WI38 (cell line): ENCODE results near the gene ZNF816.
"Not testable (repeated sequence)": the region's sequence is repeated elsewhere in the genome, so short reads cannot be mapped to it uniquely, and the experiment has no call there.

ENCODE experiments used
- H3K4me3 ChIP-seq: 2 replicates; pipeline ENCODE4 v1.5.1; 2011; ENCODE audit warnings: low read depth, mild to moderate bottlenecking, control low read depth, low read length
- TF ChIP-seq, protein P1 (sequence below): IDR thresholded peaks from 2 replicates; pipeline ENCODE4 v1.5.1; 2012; ENCODE audit warnings: low read depth, mild to moderate bottlenecking, control low read depth, low read length

The ZNF816 gene

DNA sequence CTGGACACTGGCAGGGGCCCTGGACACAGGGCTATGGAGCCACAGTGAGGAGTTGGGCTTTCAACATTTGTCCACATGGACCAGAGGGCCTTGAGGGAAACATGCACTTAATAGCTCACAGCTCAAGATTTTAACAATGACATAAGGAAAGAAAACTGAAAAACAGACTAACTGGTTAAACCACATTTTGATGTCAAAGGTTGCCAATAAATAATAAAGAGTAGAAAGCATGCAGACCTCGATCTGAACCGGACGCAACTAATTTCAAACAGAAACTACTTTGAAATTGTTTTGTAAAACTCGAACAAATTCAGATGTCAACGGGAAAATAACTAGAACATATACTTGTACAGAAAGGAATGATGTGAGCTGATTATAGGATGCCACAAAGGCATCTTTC lies 23.9 kb downstream of the ZNF816 start:
- no peak overlapping the region for H3K4me3 ChIP-seq
- TF ChIP-seq, protein P1, sequence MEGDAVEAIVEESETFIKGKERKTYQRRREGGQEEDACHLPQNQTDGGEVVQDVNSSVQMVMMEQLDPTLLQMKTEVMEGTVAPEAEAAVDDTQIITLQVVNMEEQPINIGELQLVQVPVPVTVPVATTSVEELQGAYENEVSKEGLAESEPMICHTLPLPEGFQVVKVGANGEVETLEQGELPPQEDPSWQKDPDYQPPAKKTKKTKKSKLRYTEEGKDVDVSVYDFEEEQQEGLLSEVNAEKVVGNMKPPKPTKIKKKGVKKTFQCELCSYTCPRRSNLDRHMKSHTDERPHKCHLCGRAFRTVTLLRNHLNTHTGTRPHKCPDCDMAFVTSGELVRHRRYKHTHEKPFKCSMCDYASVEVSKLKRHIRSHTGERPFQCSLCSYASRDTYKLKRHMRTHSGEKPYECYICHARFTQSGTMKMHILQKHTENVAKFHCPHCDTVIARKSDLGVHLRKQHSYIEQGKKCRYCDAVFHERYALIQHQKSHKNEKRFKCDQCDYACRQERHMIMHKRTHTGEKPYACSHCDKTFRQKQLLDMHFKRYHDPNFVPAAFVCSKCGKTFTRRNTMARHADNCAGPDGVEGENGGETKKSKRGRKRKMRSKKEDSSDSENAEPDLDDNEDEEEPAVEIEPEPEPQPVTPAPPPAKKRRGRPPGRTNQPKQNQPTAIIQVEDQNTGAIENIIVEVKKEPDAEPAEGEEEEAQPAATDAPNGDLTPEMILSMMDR, result no peak

DNA sequence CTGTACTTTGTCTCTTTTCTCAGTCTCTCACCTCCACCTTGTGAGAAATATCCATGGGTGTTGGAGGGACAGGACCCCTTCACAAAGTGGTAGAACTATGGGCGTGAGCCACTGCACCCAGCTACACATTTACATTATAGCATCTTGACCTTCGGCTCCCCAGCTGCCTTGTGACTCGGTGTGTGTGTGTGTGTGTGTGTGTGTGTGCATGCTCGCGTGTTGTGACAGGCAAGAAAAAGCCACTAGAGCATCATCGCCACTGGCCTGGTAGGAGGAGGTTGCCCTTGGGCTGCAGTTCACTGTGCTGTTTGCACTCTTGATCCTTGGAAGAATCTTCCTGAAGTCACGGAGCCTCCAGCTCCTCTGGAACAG lies 25.7 kb downstream of the ZNF816 start:
- no peak overlapping the region for H3K4me3 ChIP-seq
- TF ChIP-seq, protein P1, result no peak

DNA sequence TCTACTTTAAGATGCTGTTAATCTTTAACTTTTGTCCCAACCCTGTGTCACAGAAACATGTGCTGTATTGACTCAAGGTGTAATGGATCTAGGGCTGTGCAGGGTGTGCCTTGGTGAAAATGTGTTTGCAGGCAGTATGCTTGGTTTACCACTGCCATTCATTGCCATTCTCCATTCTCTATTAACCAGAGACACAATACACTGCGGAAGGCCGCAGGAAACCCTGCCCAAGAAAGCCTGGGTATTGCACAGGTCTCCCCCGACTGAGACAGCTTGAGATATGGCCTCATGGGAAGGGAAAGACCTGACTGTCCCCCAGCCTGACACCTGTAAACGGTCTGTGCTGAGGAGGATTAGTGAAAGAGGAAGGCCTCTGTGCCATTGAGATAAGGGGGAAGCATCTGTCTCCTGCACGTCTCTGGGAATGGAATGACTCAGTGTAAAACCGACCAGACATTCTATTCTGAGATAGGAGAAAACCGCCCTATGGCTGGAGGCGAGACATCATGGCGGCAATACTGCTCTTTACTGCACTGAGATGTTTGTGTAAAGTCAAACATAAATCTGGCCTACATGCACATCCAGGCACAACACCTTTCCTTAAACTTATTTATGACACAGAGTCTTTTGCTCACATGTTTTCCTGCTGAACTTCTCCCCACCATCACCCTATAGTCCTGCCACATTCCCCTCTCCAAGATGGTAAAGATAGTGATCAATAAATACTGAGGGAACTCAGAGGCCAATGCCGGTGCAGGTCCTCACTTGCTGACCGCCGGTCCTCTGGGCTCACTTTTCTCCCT lies 26.3 kb downstream of the ZNF816 start:
- H3K4me3 ChIP-seq, result no peak overlapping the region
- TF ChIP-seq, protein P1, result no peak

DNA sequence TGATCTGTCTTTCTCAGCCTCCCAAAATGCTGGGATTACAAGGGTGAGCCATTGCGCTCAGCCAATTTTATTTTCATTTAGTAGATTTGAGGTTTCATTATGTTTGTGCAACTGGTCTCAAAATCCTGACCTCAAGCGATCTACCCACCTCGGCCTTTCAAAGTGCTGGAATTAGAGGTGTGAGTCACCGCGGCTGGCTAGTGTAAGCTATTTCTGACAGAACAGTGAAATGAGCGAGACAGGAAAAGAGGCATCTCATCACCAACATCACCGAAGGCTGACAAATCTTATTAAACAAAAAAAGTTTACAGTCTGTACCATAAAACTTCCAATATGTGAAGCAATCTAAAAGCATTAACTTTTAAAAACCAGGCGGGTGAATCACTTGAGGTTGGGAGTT lies 27.2 kb downstream of the ZNF816 start:
- no peak overlapping the region for H3K4me3 ChIP-seq
- TF ChIP-seq, protein P1, result no peak

DNA sequence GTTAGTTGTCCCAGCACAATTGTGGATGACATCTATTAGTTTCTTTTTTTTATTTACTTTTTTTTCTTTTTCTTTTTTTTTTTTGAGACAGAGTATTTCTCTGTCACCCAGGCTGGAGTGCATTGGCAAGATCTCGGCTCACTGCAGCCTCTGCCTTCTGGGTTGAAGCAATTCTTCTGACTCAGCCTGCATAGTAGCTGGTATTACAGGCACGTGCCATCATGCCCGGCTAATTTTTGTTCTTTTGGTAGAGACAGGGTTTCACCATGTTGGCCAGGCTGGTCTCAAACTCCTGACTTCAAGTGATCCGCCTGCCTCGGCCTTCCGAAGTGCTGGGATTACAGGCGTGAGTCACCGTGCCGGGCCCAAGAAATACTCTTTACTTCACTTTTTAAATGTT lies 38.0 kb downstream of the ZNF816 start:
- H3K4me3 ChIP-seq, result not testable (repeated sequence)

DNA sequence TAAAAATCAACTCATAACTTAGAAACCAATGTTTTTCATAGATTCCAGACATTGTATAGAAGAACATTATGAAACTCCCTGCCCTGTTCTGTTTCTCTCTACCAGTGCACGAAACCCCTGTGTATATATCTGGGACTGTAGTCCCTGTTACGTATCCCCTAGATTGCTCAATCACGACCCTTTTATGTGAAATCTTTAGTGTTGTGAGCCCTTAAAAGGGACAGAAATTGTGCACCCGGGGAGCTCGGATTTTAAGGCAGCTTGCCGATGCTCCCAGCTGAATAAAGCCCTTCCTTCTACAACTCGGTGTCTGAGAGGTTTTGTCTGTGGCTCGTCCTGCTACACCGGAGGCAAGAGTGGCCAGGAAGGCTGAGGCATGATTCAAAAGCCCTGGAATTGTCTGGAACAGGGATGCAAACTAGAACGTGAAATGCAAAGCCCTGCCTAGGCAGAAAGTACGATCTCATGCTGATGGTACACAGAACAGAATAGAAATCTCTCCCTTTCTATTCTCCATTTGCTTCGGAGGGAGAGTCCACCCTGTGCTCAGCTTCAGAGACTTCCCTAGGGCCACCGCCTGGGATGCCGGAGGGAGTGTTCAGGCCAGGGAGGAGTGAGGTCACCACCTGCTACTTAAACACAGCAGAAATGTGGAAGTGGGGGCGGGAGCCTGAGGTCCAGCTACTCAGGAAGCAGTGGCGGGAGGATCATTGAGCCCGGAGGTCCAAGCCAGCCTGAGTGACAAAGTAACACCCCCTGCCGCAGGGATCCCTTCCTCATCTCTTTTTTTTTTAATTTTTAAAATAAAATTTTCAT lies 38.7 kb downstream of the ZNF816 start:
- H3K4me3 ChIP-seq, result peak overlapping the region; percentile 78
- TF ChIP-seq, protein P1, result no peak

DNA sequence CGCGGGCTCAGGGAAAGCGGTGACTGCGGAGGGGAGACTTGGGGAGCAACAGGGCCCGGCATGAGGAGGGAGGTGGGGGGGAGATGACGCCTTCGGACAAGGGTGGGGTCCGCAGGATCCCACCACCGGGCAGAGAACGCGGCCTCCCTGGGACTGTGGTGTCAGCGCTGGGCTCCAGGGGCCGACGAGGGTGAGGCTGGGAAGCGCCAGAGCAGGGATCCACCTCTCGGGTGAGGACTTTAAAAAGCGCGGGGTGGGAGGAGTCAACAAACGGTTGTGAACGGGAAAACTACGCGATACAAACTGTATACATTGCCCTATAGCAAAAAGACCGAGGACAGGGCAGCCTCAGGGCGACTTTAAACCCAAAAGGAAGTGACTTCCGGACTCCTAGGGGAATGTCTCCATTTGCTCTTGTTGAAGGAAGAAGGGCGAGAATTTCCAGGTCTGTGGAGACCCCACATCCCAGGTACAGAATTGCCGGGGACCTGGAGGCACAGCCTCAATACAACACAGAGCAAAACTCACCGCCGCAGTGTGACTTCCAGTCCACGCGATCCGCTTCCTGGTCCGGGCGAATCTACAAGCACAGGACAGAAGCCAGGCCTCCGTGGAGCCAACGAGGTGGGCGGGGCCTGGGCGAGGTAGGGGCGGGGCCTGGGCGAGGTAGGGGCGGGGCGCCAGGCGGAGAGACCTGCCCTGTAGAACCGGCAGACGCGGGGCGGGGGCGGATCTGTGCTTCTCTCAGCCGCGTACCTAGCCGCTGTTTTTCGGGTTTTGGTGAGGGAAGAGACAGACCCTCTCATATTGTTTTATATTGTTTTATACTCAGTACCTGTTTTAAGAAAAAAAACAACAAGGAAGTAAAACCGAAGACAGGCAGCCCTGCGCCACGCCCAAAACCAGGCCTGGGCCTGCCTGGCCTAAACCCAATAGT lies 39.6 kb downstream of the ZNF816 start, which contains the start of gene ZNF888:
Gene ZNF888, minus strand, starts transcription at position 588 of the 937 bp plus-strand sequence. CDS start 5,555 bp downstream, outside the sequence.
- H3K4me3 ChIP-seq, result peak within 1 kb of the TSS; percentile 78
- TF ChIP-seq, protein P1, result no peak
